Measurements from ENCODE around the gene CCDC27.
"Not testable (repeated sequence)": the region's sequence is repeated elsewhere in the genome, so short reads cannot be mapped to it uniquely, and the experiment has no call there.

GRCh38 chr1:3800795-3801194 is 48.5 kb downstream of the CCDC27 start:
- TF ChIP-seq EP300, CTCF, POLR2AphosphoS5 (IDR thresholded peaks at IDR 0.05): not testable (repeated sequence)

Measured in sigmoid colon (tissue), 4 donors.